Endothelial cell of umbilical vein (primary cell): ENCODE measurements around the gene ANKRD62.

ENCODE experiments used
- EZH2 ChIP-seq: IDR thresholded peaks from 2 replicates; pipeline ENCODE4 v1.6.1; 2012; ENCODE audit warnings: borderline replicate concordance, low read depth, mild to moderate bottlenecking, moderate library complexity, low read length, inconsistent platforms; ENCODE audit not compliant: severe bottlenecking
- FOS ChIP-seq: IDR thresholded peaks from 2 replicates; pipeline ENCODE4 v1.6.1; 2011; ENCODE audit warnings: mild to moderate bottlenecking, low read length, moderate library complexity, borderline replicate concordance; ENCODE audit not compliant: insufficient read depth
- JUN ChIP-seq: IDR thresholded peaks from 2 replicates; pipeline ENCODE4 v1.6.1; 2011; ENCODE audit warnings: borderline replicate concordance, low read depth; ENCODE audit not compliant: insufficient read length, insufficient read depth
- MYC ChIP-seq: IDR thresholded peaks from one replicate; pipeline ENCODE4 v1.6.1; 2011; ENCODE audit warnings: mild to moderate bottlenecking, low read depth, low read length
- POLR2A ChIP-seq: IDR thresholded peaks from 2 replicates; pipeline ENCODE4 v1.6.1; 2012; ENCODE audit warnings: low read depth, mild to moderate bottlenecking, control low read depth, low read length
- POLR2AphosphoS5 ChIP-seq: IDR thresholded peaks from 2 replicates; pipeline ENCODE4 v1.6.1; 2012; ENCODE audit warnings: low read depth, mild to moderate bottlenecking, control low read depth, low read length, moderate library complexity; ENCODE audit not compliant: insufficient read depth
- TF ChIP-seq, protein P1 (sequence below), 2 donors: IDR thresholded peaks; 1 replicate in 1 of 2; 2 replicates in 1 of 2; pipeline ENCODE4 v1.5.1; 2011; ENCODE audit warnings: low read length in 2 of 2, mild to moderate bottlenecking in 2 of 2, moderate library complexity in 2 of 2, control low read depth in 1 of 2, inconsistent platforms in 1 of 2, low read depth in 1 of 2; ENCODE audit not compliant: insufficient read depth in 1 of 2; ENCODE audit errors: extremely low read depth in 1 of 2
- TF ChIP-seq, protein P2 (sequence below): IDR thresholded peaks from 2 replicates; pipeline ENCODE4 v1.6.1; 2011; ENCODE audit not compliant: insufficient read depth, insufficient read length

DNA sequence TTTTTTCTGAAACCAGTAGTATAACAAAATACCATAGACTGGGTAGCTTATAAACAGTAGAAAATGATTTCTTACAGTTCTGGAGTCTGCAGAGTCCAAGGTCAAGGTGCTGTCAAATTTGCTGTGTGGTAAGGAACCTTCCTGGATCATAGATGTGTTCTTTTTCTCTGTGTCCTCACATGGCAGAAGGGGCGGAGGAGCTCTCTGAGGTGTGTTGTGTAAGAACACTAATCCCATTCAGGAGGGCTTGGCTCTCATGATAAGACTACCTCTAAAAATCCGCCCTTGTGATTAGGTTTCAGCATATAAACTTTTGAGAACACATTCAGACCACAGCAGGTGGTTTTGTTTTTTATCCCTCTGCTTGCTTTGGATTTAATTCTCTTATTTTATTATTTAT lies 25.7 kb downstream of the ANKRD62 start:
- TF ChIP-seq EZH2: no peak
- TF ChIP-seq MYC: no peak
- no peak for TF ChIP-seq JUN
- no peak for TF ChIP-seq POLR2A
- TF ChIP-seq, protein P1, sequence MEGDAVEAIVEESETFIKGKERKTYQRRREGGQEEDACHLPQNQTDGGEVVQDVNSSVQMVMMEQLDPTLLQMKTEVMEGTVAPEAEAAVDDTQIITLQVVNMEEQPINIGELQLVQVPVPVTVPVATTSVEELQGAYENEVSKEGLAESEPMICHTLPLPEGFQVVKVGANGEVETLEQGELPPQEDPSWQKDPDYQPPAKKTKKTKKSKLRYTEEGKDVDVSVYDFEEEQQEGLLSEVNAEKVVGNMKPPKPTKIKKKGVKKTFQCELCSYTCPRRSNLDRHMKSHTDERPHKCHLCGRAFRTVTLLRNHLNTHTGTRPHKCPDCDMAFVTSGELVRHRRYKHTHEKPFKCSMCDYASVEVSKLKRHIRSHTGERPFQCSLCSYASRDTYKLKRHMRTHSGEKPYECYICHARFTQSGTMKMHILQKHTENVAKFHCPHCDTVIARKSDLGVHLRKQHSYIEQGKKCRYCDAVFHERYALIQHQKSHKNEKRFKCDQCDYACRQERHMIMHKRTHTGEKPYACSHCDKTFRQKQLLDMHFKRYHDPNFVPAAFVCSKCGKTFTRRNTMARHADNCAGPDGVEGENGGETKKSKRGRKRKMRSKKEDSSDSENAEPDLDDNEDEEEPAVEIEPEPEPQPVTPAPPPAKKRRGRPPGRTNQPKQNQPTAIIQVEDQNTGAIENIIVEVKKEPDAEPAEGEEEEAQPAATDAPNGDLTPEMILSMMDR (IDR thresholded peaks at IDR 0.05; ENCODE audit: extremely low read depth in 1 of 2, insufficient read depth in 1 of 2, low read depth in 1 of 2, low read length in 2 of 2): no peak
- TF ChIP-seq, protein P2, sequence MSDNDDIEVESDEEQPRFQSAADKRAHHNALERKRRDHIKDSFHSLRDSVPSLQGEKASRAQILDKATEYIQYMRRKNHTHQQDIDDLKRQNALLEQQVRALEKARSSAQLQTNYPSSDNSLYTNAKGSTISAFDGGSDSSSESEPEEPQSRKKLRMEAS: no peak
- TF ChIP-seq FOS: no peak
- TF ChIP-seq POLR2AphosphoS5: no peak
